ENCODE data around the gene PRDM9. TPM values are rescaled to one million over a fixed set of nuclear protein-coding genes. Genes with fewer than 3 reads are reported as not detected.
"Not testable (repeated sequence)": the region's sequence is repeated elsewhere in the genome, so short reads cannot be mapped to it uniquely, and the experiment has no call there.

Gene PRDM9
- total RNA-seq, 1 donor from 2014 or later: not detected

DNA sequence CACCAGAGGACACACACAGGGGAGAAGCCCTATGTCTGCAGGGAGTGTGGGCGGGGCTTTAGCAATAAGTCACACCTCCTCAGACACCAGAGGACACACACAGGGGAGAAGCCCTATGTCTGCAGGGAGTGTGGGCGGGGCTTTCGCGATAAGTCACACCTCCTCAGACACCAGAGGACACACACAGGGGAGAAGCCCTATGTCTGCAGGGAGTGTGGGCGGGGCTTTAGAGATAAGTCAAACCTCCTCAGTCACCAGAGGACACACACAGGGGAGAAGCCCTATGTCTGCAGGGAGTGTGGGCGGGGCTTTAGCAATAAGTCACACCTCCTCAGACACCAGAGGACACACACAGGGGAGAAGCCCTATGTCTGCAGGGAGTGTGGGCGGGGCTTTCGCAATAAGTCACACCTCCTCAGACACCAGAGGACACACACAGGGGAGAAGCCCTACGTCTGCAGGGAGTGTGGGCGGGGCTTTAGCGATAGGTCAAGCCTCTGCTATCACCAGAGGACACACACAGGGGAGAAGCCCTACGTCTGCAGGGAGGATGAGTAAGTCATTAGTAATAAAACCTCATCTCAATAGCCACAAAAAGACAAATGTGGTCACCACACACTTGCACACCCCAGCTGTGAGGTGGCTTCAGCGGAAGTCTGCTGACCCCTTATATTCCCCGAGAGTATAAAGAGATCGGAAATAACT, 20.0 kb downstream of the PRDM9 start:
- not testable (repeated sequence) for DNase-seq (ENCODE audit: low spot score)

DNA sequence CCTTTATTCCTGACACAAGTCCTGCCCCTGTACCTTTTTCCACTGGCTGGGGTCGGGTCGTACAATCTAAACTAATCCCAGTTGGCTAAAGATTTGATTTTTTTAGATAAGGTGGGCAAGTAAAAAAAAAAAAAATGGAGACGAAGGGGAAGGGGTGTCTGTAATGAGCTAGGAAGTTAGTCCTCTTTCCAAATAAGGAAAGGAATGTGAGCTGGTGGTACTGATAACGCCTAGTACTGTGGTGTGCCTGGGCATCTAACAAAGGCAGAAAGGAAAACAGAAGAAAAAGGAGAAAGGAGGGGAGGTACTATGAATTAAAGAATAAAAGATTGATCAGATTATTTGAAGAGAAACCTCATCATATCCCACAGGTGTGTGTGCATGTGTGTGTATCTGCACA, 21.3 kb downstream of the PRDM9 start:
- DNase-seq (ENCODE audit: low spot score): no peak

DNA sequence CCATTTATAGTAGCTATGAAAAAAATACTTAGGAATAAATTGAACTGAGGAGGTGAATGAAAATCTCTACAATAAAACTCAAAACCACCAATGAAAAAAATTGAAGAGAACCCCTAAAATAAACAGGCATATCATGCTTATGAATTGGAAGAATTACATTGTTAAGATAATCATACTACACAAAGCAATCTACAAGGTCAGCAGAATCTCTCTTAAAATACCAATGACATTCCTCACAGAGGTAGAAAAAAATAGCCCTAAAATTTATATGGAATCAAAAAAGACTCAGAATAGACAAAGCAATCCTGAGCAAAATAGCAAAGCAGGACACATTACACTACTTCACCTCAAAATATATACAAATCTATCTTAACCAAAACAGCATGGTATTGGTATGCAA, 23.2 kb downstream of the PRDM9 start:
- DNase-seq (ENCODE audit: low spot score): no peak

DNA sequence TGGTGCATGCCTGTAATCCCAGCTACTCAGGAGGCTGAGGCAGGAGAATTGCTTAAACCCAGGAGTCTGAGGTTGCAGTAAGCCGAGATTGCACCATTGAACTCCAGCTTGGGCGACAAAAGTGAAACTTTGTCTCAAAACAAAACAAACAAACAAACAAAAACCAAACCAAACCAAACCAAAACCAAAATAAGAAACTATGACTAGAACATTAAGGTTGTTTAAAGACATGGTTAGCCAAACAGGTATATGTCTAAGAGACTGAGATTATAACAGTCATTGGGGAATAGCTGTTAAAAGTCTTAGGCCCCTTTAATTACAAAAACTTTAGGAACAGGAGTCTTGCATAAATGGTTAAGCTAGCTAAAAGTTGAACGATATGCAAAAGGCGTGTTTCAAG, 63.6 kb downstream of the PRDM9 start:
- DNase-seq (ENCODE audit: low spot score): no peak

Measured in mesenteric fat pad (tissue), 1 donor.